Activated naive CD4-positive, alpha-beta T cell treated with anti-CD3 and anti-CD28 coated beads, Interleukin-2, amount 50 U/mL, for 24 hours (primary cell): Measurements from ENCODE around the gene AMOTL2.

ENCODE experiments used
- H3K27ac Mint-ChIP-seq: one replicate; pipeline ENCODE4 v1.8.0; 2021; ENCODE audit warnings: mild to moderate bottlenecking, mixed read lengths
- H3K27me3 Mint-ChIP-seq: one replicate; pipeline ENCODE4 v1.8.0; 2021; ENCODE audit warnings: mixed read lengths
- H3K36me3 Mint-ChIP-seq: one replicate; pipeline ENCODE4 v1.8.0; 2021; ENCODE audit warnings: mixed read lengths
- H3K4me1 Mint-ChIP-seq: one replicate; pipeline ENCODE4 v1.8.0; 2021; ENCODE audit warnings: mixed read lengths
- H3K4me3 Mint-ChIP-seq: one replicate; pipeline ENCODE4 v1.8.0; 2021; ENCODE audit warnings: mild to moderate bottlenecking, mixed read lengths
- H3K9me3 Mint-ChIP-seq: one replicate; pipeline ENCODE4 v1.8.0; 2021; ENCODE audit warnings: mixed read lengths

The AMOTL2 gene

GRCh38 chr3:134374105-134374790 lies at the start of gene AMOTL2:
TSS of gene AMOTL2 (minus strand) at chr3:134374447. CDS start at chr3:134371433, 3,014 bp downstream.
- Mint-ChIP-seq H3K36me3 (no peaks in the 10 kb centered on the region), H3K9me3 (no peaks in the 10 kb centered on the region), H3K4me3 (peak within 1 kb of the TSS; percentile 81), H3K27me3 (peaks cover 18% of the 10 kb centered on the region), H3K4me1 (peaks cover 13% of the 10 kb centered on the region), H3K27ac (no peak within 1 kb of the TSS)

GRCh38 chr3:134423153-134423552 lies 48.9 kb upstream of the AMOTL2 start:
- Mint-ChIP-seq H3K4me1 (peaks cover 4% of the 10 kb centered on the region), H3K27me3 (peaks cover 1% of the 10 kb centered on the region), H3K36me3 (no peaks in the 10 kb centered on the region), H3K27ac (no peak overlapping the region), H3K4me3 (no peak overlapping the region), H3K9me3 (no peaks in the 10 kb centered on the region)

GRCh38 chr3:134419960-134420321 lies 45.7 kb upstream of the AMOTL2 start:
- H3K9me3 Mint-ChIP-seq = no peaks in the 10 kb centered on the region
- H3K4me1 Mint-ChIP-seq = peaks cover 4% of the 10 kb centered on the region
- H3K36me3 Mint-ChIP-seq = no peaks in the 10 kb centered on the region
- H3K4me3 Mint-ChIP-seq = no peak overlapping the region
- H3K27ac Mint-ChIP-seq = no peak overlapping the region
- H3K27me3 Mint-ChIP-seq = no peaks in the 10 kb centered on the region

GRCh38 chr3:134419214-134419959 lies 45.1 kb upstream of the AMOTL2 start:
- no peak overlapping the region for H3K27ac Mint-ChIP-seq
- H3K4me1 Mint-ChIP-seq = peaks cover 4% of the 10 kb centered on the region
- no peaks in the 10 kb centered on the region for H3K36me3 Mint-ChIP-seq
- H3K9me3 Mint-ChIP-seq = no peaks in the 10 kb centered on the region
- no peaks in the 10 kb centered on the region for H3K27me3 Mint-ChIP-seq
- H3K4me3 Mint-ChIP-seq = no peak overlapping the region

- Mint-ChIP-seq H3K27ac (no peak overlapping the region), H3K4me1 (peaks cover 7% of the 10 kb centered on the region), H3K4me3 (no peak overlapping the region), H3K36me3 (no peaks in the 10 kb centered on the region), H3K27me3 (peaks cover 51% of the 10 kb centered on the region), H3K9me3 (peaks cover 5% of the 10 kb centered on the region)
These were observed 34.8 kb upstream of the AMOTL2 start for GRCh38 chr3:134409041-134409440.

GRCh38 chr3:134407239-134407625 lies 33.0 kb upstream of the AMOTL2 start:
- Mint-ChIP-seq H3K27me3 (peaks cover 59% of the 10 kb centered on the region), H3K4me3 (no peak overlapping the region), H3K9me3 (peaks cover 15% of the 10 kb centered on the region), H3K36me3 (no peaks in the 10 kb centered on the region), H3K4me1 (peaks cover 7% of the 10 kb centered on the region), H3K27ac (no peak overlapping the region)

- Mint-ChIP-seq H3K36me3 (no peaks in the 10 kb centered on the region), H3K27me3 (peaks cover 61% of the 10 kb centered on the region), H3K9me3 (peaks cover 22% of the 10 kb centered on the region), H3K4me1 (peaks cover 7% of the 10 kb centered on the region), H3K27ac (no peak overlapping the region), H3K4me3 (no peak overlapping the region)
These were observed 32.3 kb upstream of the AMOTL2 start for GRCh38 chr3:134406331-134407238.

- peaks cover 7% of the 10 kb centered on the region for H3K4me1 Mint-ChIP-seq
- no peak overlapping the region for H3K27ac Mint-ChIP-seq
- no peak overlapping the region for H3K4me3 Mint-ChIP-seq
- H3K36me3 Mint-ChIP-seq = no peaks in the 10 kb centered on the region
- H3K9me3 Mint-ChIP-seq = peaks cover 22% of the 10 kb centered on the region
- peaks cover 66% of the 10 kb centered on the region for H3K27me3 Mint-ChIP-seq
These were observed 30.2 kb upstream of the AMOTL2 start for GRCh38 chr3:134404366-134404885.

- Mint-ChIP-seq H3K27ac (peak overlapping the region; percentile 24), H3K27me3 (peaks cover 28% of the 10 kb centered on the region), H3K4me1 (no peaks in the 10 kb centered on the region), H3K9me3 (peaks cover 11% of the 10 kb centered on the region), H3K4me3 (no peak overlapping the region), H3K36me3 (no peaks in the 10 kb centered on the region)
These were observed 23.5 kb upstream of the AMOTL2 start for GRCh38 chr3:134397755-134398154.

GRCh38 chr3:134395103-134395502 lies 20.9 kb upstream of the AMOTL2 start:
- H3K4me1 Mint-ChIP-seq = no peaks in the 10 kb centered on the region
- H3K36me3 Mint-ChIP-seq = no peaks in the 10 kb centered on the region
- no peak overlapping the region for H3K4me3 Mint-ChIP-seq
- no peaks in the 10 kb centered on the region for H3K9me3 Mint-ChIP-seq
- H3K27ac Mint-ChIP-seq = no peak overlapping the region
- H3K27me3 Mint-ChIP-seq = peaks cover 18% of the 10 kb centered on the region

- H3K9me3 Mint-ChIP-seq = no peaks in the 10 kb centered on the region
- H3K4me3 Mint-ChIP-seq = no peak overlapping the region
- peaks cover 10% of the 10 kb centered on the region for H3K27me3 Mint-ChIP-seq
- no peaks in the 10 kb centered on the region for H3K4me1 Mint-ChIP-seq
- H3K27ac Mint-ChIP-seq = no peak overlapping the region
- no peaks in the 10 kb centered on the region for H3K36me3 Mint-ChIP-seq
These were observed 20.1 kb upstream of the AMOTL2 start for GRCh38 chr3:134394380-134394779.

GRCh38 chr3:134393074-134393473 lies 18.8 kb upstream of the AMOTL2 start:
- no peak overlapping the region for H3K27ac Mint-ChIP-seq
- peaks cover 12% of the 10 kb centered on the region for H3K27me3 Mint-ChIP-seq
- H3K9me3 Mint-ChIP-seq = no peaks in the 10 kb centered on the region
- H3K36me3 Mint-ChIP-seq = no peaks in the 10 kb centered on the region
- no peaks in the 10 kb centered on the region for H3K4me1 Mint-ChIP-seq
- no peak overlapping the region for H3K4me3 Mint-ChIP-seq

- peaks cover 12% of the 10 kb centered on the region for H3K27me3 Mint-ChIP-seq
- no peaks in the 10 kb centered on the region for H3K4me1 Mint-ChIP-seq
- no peak overlapping the region for H3K4me3 Mint-ChIP-seq
These were observed 18.2 kb upstream of the AMOTL2 start for GRCh38 chr3:134392336-134392983.

GRCh38 chr3:134389865-134390264 lies 15.6 kb upstream of the AMOTL2 start:
- Mint-ChIP-seq H3K4me1 (no peaks in the 10 kb centered on the region), H3K27me3 (peaks cover 7% of the 10 kb centered on the region), H3K4me3 (no peak overlapping the region), H3K27ac (no peak overlapping the region), H3K36me3 (no peaks in the 10 kb centered on the region), H3K9me3 (no peaks in the 10 kb centered on the region)

More at GRCh38 chr3:134392336-134392983, 18.2 kb upstream of the AMOTL2 start:
- H3K27ac Mint-ChIP-seq = no peak overlapping the region
- H3K36me3 Mint-ChIP-seq = no peaks in the 10 kb centered on the region
- no peaks in the 10 kb centered on the region for H3K9me3 Mint-ChIP-seq
